SK-N-SH (cell line): ENCODE data around the gene SUPV3L1. TPM values are rescaled to one million over a fixed set of nuclear protein-coding genes. Genes with fewer than 3 reads are reported as not detected.

Source experiments
- CTCF ChIA-PET: fragments of 300-600, 350-600 bp; formaldehyde crosslinking; extraction: SDS; loops from one replicate; lab custom pipeline; 2021; lab: Yijun Ruan, JAX
- POLR2A ChIA-PET: fragments of 350-600 bp; sonication (Branson Sonifier 250); formaldehyde crosslinking; extraction: SDS; loops from one replicate; lab custom pipeline; 2020; ENCODE audit warnings: antibody characterized with exemption, inconsistent platforms; lab: Yijun Ruan, JAX
- DNase-seq: peaks from one replicate; pipeline ENCODE4 v3.0.0; 2012
- H2AFZ ChIP-seq: fragments of 200-600 bp; sonication (generic); 2 replicates; pipeline ENCODE4 v1.8.1; 2016; ENCODE audit warnings: antibody characterized with exemption, mild to moderate bottlenecking, low read depth
- H3F3A ChIP-seq: fragments of 200-600 bp; sonication (generic); replicated peaks from 2 replicates; pipeline ENCODE3; 2016; ENCODE audit warnings: antibody characterized with exemption, mild to moderate bottlenecking; ENCODE audit not compliant: insufficient read depth
- H3K27ac ChIP-seq, 2 experiments: fragments of 200-500 bp in 1 of 2; fragments of 200-600 bp in 1 of 2; sonication (Bioruptor generic) in 1 of 2; sonication (generic), shearing (Covaris generic) in 1 of 2; 2 replicates each; pipeline versions ENCODE4 v1.5.1 to v1.6.1; 2014 to 2016; ENCODE audit warnings: low read depth in 2 of 2, inconsistent platforms in 1 of 2, low read length in 1 of 2, mild to moderate bottlenecking in 1 of 2, mixed read lengths in 1 of 2
- H3K27me3 ChIP-seq: fragments of 200-600 bp; sonication (generic), shearing (Covaris generic); 2 replicates; pipeline ENCODE4 v1.6.1; 2016; ENCODE audit warnings: mixed run types; ENCODE audit not compliant: insufficient read depth
- H3K36me3 ChIP-seq, 2 experiments: fragments of 200-500 bp in 1 of 2; fragments of 200-600 bp in 1 of 2; sonication (Bioruptor generic) in 1 of 2; sonication (generic) in 1 of 2; replicated peaks in 1 of 2; 2 replicates each; pipeline versions ENCODE3 to v1.5.1; 2014 to 2016; ENCODE audit warnings: low read length in 1 of 2, mild to moderate bottlenecking in 1 of 2; ENCODE audit not compliant: insufficient read depth in 2 of 2, control insufficient read depth in 1 of 2
- H3K4me1 ChIP-seq, 2 experiments: fragments of 200-500 bp in 1 of 2; fragments of 200-600 bp in 1 of 2; sonication (Bioruptor generic) in 1 of 2; sonication (generic), shearing (Covaris generic) in 1 of 2; 2 replicates each; pipeline versions ENCODE4 v1.5.1 to v1.6.1; 2014 to 2016; ENCODE audit warnings: low read depth in 1 of 2, low read length in 1 of 2, mixed run types in 1 of 2; ENCODE audit not compliant: insufficient read depth in 2 of 2, control insufficient read depth in 1 of 2
- H3K4me2 ChIP-seq: fragments of 200-600 bp; sonication (generic), shearing (Covaris generic); 2 replicates; pipeline ENCODE4 v1.6.1; 2017; ENCODE audit warnings: mixed run types
- H3K4me3 ChIP-seq, 2 experiments: fragments of 200-500 bp in 1 of 2; fragments of 200-600 bp in 1 of 2; sonication (Bioruptor generic) in 1 of 2; sonication (generic), shearing (Covaris generic) in 1 of 2; 2 replicates each; pipeline versions ENCODE4 v1.5.1 to v1.8.1; 2014 to 2016; ENCODE audit warnings: low read depth in 2 of 2, inconsistent platforms in 1 of 2, low read length in 1 of 2, mild to moderate bottlenecking in 1 of 2, mixed read lengths in 1 of 2, moderate library complexity in 1 of 2
- H3K79me2 ChIP-seq: fragments of 200-600 bp; sonication (generic); 2 replicates; pipeline ENCODE4 v1.8.1; 2017; ENCODE audit warnings: mild to moderate bottlenecking; ENCODE audit not compliant: insufficient read depth
- H3K9ac ChIP-seq: fragments of 200-600 bp; sonication (generic); 2 replicates; pipeline ENCODE4 v1.6.1; 2017; ENCODE audit warnings: mixed run types
- H3K9me2 ChIP-seq: fragments of 200-600 bp; sonication (generic); 2 replicates; pipeline ENCODE4 v1.6.1; 2017; ENCODE audit warnings: mixed run types
- H3K9me3 ChIP-seq: fragments of 200-600 bp; sonication (generic); 2 replicates; pipeline ENCODE4 v1.6.1; 2017; ENCODE audit warnings: mixed run types, mild to moderate bottlenecking, moderate library complexity
- H4K20me1 ChIP-seq: fragments of 200-600 bp; sonication (generic); 2 replicates; pipeline ENCODE4 v1.6.1; 2017; ENCODE audit warnings: mild to moderate bottlenecking, mixed run types; ENCODE audit not compliant: insufficient read depth
- EP300 ChIP-seq, 2 experiments: IDR thresholded peaks; 2 replicates each; pipeline versions ENCODE4 v1.4.0 to v1.6.1; 2012; ENCODE audit warnings: borderline replicate concordance in 1 of 2, low read depth in 1 of 2, low read length in 1 of 2
- NFIC ChIP-seq: IDR thresholded peaks from 2 replicates; pipeline ENCODE4 v1.4.0; 2012; ENCODE audit warnings: borderline replicate concordance
- RCOR1 ChIP-seq: fragments of 150-350 bp; IDR thresholded peaks from 2 replicates; pipeline ENCODE4 v1.6.1; 2017; ENCODE audit warnings: antibody characterized with exemption, low read length
- SIN3A ChIP-seq: IDR thresholded peaks from 2 replicates; pipeline ENCODE4 v1.6.1; 2012; ENCODE audit warnings: low read depth, mild to moderate bottlenecking, low read length, moderate library complexity, borderline replicate concordance
- TEAD4 ChIP-seq: IDR thresholded peaks from 2 replicates; pipeline ENCODE4 v1.4.0; 2012; ENCODE audit warnings: mild to moderate bottlenecking, borderline replicate concordance; ENCODE audit not compliant: insufficient read depth
- WGBS: methylation state at CpG from one replicate; pipeline ENCODE4 v1.1.6; 2017; ENCODE audit warnings: low lambda C conversion rate; 5-methylcytosine and 5-hydroxymethylcytosine counted together
- polyA plus RNA-seq, 3 experiments: library from polyadenylated mRNA; depleted of rRNA; stranded (reverse); fragments of >200 nt; gene quantifications; 2 replicates each; pipeline ENCODE4 v1.2.3, GENCODE V29; 2012
- TF ChIP-seq, protein P1 (sequence below): fragments of 150-350 bp; IDR thresholded peaks from 2 replicates; pipeline ENCODE4 v1.6.1; 2017; ENCODE audit warnings: antibody characterized with exemption, low read length, low read depth, borderline replicate concordance
- TF ChIP-seq, protein P2 (sequence below): IDR thresholded peaks from 2 replicates; pipeline ENCODE4; 2012
- TF ChIP-seq, protein P3 (sequence below): fragments of 200-600 bp; sonication (generic); IDR thresholded peaks from 2 replicates; pipeline ENCODE4 v1.6.1; 2017; ENCODE audit warnings: antibody characterized with exemption, mild to moderate bottlenecking, moderate library complexity
- TF ChIP-seq, protein P4 (sequence below): IDR thresholded peaks from 2 replicates; pipeline ENCODE4 v1.4.0; 2012; ENCODE audit warnings: low read depth

SUPV3L1 gene
- polyA plus RNA-seq, 1 of the 3 experiments (the other 2 are of a cell fraction): 19.8 TPM

DNA sequence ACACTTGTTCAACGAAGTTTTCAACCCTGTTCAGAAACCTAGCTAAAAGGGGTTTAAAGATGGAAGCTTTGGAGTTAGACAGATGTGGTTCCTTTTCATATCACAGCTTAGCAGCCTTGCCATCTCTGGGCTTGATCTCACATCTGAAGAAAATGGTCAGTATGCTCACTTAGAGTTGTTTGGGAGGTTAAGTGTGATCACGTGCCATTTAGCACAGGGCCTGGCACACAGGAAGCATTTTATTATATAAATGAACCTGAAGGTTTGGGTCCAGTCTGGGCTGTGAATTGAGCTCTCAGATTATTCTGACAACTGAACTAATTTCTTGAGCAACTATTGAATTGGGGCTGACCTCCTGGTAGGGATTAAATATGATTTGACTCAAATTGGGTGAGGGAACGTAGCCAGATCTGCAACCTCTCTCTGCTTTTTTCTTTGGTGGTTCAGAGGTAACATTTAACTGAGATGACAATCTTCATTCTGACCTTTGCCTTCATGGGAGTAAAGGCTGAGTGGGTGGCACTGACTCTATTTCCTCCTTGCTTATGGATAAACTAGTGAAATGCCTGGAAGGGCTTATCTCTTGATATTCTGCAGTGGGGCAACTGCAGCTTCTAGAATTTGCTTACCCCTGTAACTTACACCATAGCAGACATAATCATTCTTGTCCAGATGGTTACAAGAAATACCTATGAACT is 29.9 kb downstream of the SUPV3L1 start (continued):
- TF ChIP-seq, protein P1, sequence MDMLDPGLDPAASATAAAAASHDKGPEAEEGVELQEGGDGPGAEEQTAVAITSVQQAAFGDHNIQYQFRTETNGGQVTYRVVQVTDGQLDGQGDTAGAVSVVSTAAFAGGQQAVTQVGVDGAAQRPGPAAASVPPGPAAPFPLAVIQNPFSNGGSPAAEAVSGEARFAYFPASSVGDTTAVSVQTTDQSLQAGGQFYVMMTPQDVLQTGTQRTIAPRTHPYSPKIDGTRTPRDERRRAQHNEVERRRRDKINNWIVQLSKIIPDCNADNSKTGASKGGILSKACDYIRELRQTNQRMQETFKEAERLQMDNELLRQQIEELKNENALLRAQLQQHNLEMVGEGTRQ: no peak

DNA sequence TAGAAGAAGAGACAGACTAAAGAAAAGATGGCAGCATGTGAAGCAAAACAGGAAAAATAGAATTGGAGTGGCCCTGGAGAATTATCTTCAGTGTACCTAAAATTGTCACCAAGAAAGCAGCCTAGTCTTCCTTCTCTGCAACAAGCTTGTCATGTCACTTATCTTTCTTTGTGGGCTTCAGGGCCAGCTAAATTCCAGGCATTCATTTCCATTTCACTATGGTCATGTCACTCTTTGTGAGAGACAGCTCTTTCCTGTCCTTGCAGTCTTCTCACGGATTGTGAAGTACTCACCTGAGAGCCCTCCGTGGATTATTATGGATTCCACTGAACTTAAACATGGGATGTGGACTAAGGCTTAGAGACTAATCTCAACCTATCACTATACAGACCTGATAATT is 31.1 kb downstream of the SUPV3L1 start:
- H3K27me3 ChIP-seq: no peaks in the 10 kb centered on the region
- CTCF ChIA-PET: interaction anchor here (1.1 kb wide), 1 partner anchor 9 kb away, joined by 4 read pairs; the partner anchor contains the start of gene HKDC1
- peaks cover 0 to 8% of the 10 kb centered on the region in 2 experiments; a peak in 1 of 4 replicates for H3K4me1 ChIP-seq
- H4K20me1 ChIP-seq: no peaks in the 10 kb centered on the region
- H3K36me3 ChIP-seq: peaks cover 20 to 29% of the 10 kb centered on the region in 2 experiments
- H3K27ac ChIP-seq: no peak overlapping the region
- H2AFZ ChIP-seq: no peak overlapping the region
- no peaks in the 10 kb centered on the region for H3K79me2 ChIP-seq
- 71% methylated on average over 2 of the region's 2 CpGs for WGBS
- no peak for DNase-seq
- no peak overlapping the region for H3K4me3 ChIP-seq
- H3K9me3 ChIP-seq: no peaks in the 10 kb centered on the region
- H3F3A ChIP-seq: no peaks in the 10 kb centered on the region
- POLR2A ChIA-PET: interaction anchor here (0.6 kb wide), 1 partner anchor 11 kb away, joined by 3 read pairs; no protein-coding TSS in a partner anchor
- no peaks in the 10 kb centered on the region for H3K9me2 ChIP-seq
- no peak for TF ChIP-seq SIN3A
- no peak for TF ChIP-seq NFIC
- TF ChIP-seq, protein P2, sequence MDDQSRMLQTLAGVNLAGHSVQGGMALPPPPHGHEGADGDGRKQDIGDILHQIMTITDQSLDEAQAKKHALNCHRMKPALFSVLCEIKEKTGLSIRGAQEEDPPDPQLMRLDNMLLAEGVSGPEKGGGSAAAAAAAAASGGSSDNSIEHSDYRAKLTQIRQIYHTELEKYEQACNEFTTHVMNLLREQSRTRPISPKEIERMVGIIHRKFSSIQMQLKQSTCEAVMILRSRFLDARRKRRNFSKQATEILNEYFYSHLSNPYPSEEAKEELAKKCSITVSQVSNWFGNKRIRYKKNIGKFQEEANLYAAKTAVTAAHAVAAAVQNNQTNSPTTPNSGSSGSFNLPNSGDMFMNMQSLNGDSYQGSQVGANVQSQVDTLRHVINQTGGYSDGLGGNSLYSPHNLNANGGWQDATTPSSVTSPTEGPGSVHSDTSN: no peak
- TF ChIP-seq, protein P3, sequence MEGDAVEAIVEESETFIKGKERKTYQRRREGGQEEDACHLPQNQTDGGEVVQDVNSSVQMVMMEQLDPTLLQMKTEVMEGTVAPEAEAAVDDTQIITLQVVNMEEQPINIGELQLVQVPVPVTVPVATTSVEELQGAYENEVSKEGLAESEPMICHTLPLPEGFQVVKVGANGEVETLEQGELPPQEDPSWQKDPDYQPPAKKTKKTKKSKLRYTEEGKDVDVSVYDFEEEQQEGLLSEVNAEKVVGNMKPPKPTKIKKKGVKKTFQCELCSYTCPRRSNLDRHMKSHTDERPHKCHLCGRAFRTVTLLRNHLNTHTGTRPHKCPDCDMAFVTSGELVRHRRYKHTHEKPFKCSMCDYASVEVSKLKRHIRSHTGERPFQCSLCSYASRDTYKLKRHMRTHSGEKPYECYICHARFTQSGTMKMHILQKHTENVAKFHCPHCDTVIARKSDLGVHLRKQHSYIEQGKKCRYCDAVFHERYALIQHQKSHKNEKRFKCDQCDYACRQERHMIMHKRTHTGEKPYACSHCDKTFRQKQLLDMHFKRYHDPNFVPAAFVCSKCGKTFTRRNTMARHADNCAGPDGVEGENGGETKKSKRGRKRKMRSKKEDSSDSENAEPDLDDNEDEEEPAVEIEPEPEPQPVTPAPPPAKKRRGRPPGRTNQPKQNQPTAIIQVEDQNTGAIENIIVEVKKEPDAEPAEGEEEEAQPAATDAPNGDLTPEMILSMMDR: no peak
- no peak for TF ChIP-seq TEAD4
- TF ChIP-seq EP300 (IDR thresholded peaks at IDR 0.05; ENCODE audit: borderline replicate concordance in 1 of 2, low read depth in 1 of 2, low read length in 1 of 2): no peak
- TF ChIP-seq, protein P4, sequence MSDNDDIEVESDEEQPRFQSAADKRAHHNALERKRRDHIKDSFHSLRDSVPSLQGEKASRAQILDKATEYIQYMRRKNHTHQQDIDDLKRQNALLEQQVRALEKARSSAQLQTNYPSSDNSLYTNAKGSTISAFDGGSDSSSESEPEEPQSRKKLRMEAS: no peak
- no peak for TF ChIP-seq RCOR1
- no peak overlapping the region for H3K4me2 ChIP-seq
- no peak overlapping the region for H3K9ac ChIP-seq
